ENCODE data around the gene CLDN24.

CLDN24 gene

GRCh38 chr4:183304067-183304466 is 18.2 kb downstream of the CLDN24 start:
- H3K27ac ChIP-seq = no peak overlapping the region
- no peak for TF ChIP-seq CTCF (conservative IDR thresholded peaks at IDR 0.05)

GRCh38 chr4:183303301-183303700 is 18.9 kb downstream of the CLDN24 start:
- no peak for TF ChIP-seq CTCF (conservative IDR thresholded peaks at IDR 0.05)
- no peak overlapping the region for H3K27ac ChIP-seq

GRCh38 chr4:183300655-183301054 is 21.6 kb downstream of the CLDN24 start:
- no peak for TF ChIP-seq CTCF (conservative IDR thresholded peaks at IDR 0.05)
- no peak overlapping the region for H3K27ac ChIP-seq

- TF ChIP-seq CTCF (conservative IDR thresholded peaks at IDR 0.05) = no peak
- no peak overlapping the region for H3K27ac ChIP-seq
These were observed 22.2 kb downstream of the CLDN24 start for GRCh38 chr4:183300070-183300469.

GRCh38 chr4:183299464-183299863 is 22.8 kb downstream of the CLDN24 start:
- H3K27ac ChIP-seq = no peak overlapping the region
- no peak for TF ChIP-seq CTCF (conservative IDR thresholded peaks at IDR 0.05)

- TF ChIP-seq CTCF (conservative IDR thresholded peaks at IDR 0.05) = no peak
- no peak overlapping the region for H3K27ac ChIP-seq
These were observed 24.6 kb downstream of the CLDN24 start for GRCh38 chr4:183297675-183298074.

- H3K27ac ChIP-seq = no peak overlapping the region
- no peak for TF ChIP-seq CTCF (conservative IDR thresholded peaks at IDR 0.05)
These were observed 26.5 kb downstream of the CLDN24 start for GRCh38 chr4:183295711-183296110.

GRCh38 chr4:183291070-183291469 is 31.2 kb downstream of the CLDN24 start:
- H3K27ac ChIP-seq = no peak overlapping the region
- no peak for TF ChIP-seq CTCF (conservative IDR thresholded peaks at IDR 0.05)

Measured in VCaP (cell line).